ENCODE results near the gene TGOLN2.
"Not testable (repeated sequence)": the region's sequence is repeated elsewhere in the genome, so short reads cannot be mapped to it uniquely, and the experiment has no call there.

- not testable (repeated sequence) for TF ChIP-seq EP300 (IDR thresholded peaks at IDR 0.05); POLR2AphosphoS5 (IDR thresholded peaks at IDR 0.05); POLR2A (IDR thresholded peaks at IDR 0.05; ENCODE audit: low read depth); CTCF (IDR thresholded peaks at IDR 0.05)
Measured at GRCh38 chr2:85315921-85316320, 11.9 kb downstream of the TGOLN2 start.
